ENCODE data around the gene KIFAP3.
"Not testable (repeated sequence)": the region's sequence is repeated elsewhere in the genome, so short reads cannot be mapped to it uniquely, and the experiment has no call there.

The KIFAP3 gene

GRCh38 chr1:169925505-169926482 lies 148.7 kb downstream of the KIFAP3 start:
- Histone ChIP-seq H3K4me1 (ENCODE audit: control insufficient read depth, insufficient read depth, low read length) (no peaks in the 10 kb centered on the region), H3K36me3 (ENCODE audit: control insufficient read depth, insufficient read depth, low read length) (no peaks in the 10 kb centered on the region), H3K27me3 (ENCODE audit: control insufficient read depth, insufficient read depth, low read length) (no peaks in the 10 kb centered on the region), H3K4me3 (ENCODE audit: low read length) (no peak overlapping the region), H3K27ac (ENCODE audit: low read depth, low read length) (no peak overlapping the region), H3K9ac (ENCODE audit: low read length) (no peak overlapping the region)

- Histone ChIP-seq H3K4me1 (ENCODE audit: control insufficient read depth, insufficient read depth, low read length) (no peaks in the 10 kb centered on the region), H3K27ac (ENCODE audit: low read depth, low read length) (no peak overlapping the region), H3K4me3 (ENCODE audit: low read length) (no peak overlapping the region), H3K9ac (ENCODE audit: low read length) (no peak overlapping the region), H3K36me3 (ENCODE audit: control insufficient read depth, insufficient read depth, low read length) (no peaks in the 10 kb centered on the region), H3K27me3 (ENCODE audit: control insufficient read depth, insufficient read depth, low read length) (no peaks in the 10 kb centered on the region)
These were observed 149.7 kb downstream of the KIFAP3 start for GRCh38 chr1:169924829-169925228.

DNA sequence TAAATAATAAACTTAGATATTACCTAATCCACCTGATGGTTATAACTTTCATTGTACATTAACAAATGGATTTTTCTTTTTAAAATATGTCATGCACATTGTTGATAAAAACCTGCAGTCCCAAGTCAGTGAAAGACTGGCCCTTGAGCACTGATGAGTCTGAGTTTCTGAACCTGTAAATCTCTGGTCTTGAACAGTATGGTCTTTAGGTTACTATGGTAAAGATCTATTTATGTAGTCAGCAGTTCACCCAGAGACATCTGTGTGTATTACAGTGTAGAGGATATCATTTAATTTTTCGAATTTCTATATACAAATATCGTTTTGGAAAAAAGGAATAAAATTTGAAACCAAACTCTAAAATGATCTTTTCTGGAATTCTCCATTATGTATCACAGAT lies 150.4 kb downstream of the KIFAP3 start:
- no peaks in the 10 kb centered on the region for H3K36me3 ChIP-seq (ENCODE audit: control insufficient read depth, insufficient read depth, low read length)
- no peak overlapping the region for H3K9ac ChIP-seq (ENCODE audit: low read length)
- no peaks in the 10 kb centered on the region for H3K27me3 ChIP-seq (ENCODE audit: control insufficient read depth, insufficient read depth, low read length)
- H3K4me3 ChIP-seq (ENCODE audit: low read length): no peak overlapping the region
- H3K4me1 ChIP-seq (ENCODE audit: control insufficient read depth, insufficient read depth, low read length): no peaks in the 10 kb centered on the region
- no peak overlapping the region for H3K27ac ChIP-seq (ENCODE audit: low read depth, low read length)

- H3K4me3 ChIP-seq (ENCODE audit: low read length): no peak overlapping the region
- no peak overlapping the region for H3K27ac ChIP-seq (ENCODE audit: low read depth, low read length)
- H3K9ac ChIP-seq (ENCODE audit: low read length): no peak overlapping the region
- H3K27me3 ChIP-seq (ENCODE audit: control insufficient read depth, insufficient read depth, low read length): no peaks in the 10 kb centered on the region
- no peaks in the 10 kb centered on the region for H3K36me3 ChIP-seq (ENCODE audit: control insufficient read depth, insufficient read depth, low read length)
- no peaks in the 10 kb centered on the region for H3K4me1 ChIP-seq (ENCODE audit: control insufficient read depth, insufficient read depth, low read length)
These were observed 153.4 kb downstream of the KIFAP3 start for GRCh38 chr1:169921080-169921479.

DNA sequence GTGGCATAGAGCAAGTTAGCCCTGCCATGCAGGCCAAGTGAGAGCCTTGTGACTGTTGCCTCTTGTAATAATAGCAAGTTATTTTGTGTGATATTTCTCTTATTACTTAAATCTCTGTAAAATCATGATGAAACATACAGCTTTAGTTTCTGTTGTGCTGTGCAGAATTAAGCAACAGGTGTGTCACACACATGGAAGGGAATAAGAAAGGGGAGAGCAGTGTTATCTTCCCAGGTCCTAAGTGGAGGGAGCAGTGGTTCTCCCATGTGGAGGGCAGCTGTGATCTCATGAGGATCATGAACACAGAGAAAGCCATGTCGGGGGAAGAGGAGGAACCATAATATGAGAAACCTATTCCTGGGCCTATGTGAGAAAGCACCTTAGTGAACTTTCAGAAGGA lies 155.6 kb downstream of the KIFAP3 start:
- Histone ChIP-seq H3K27me3 (ENCODE audit: control insufficient read depth, insufficient read depth, low read length) (no peaks in the 10 kb centered on the region), H3K9ac (ENCODE audit: low read length) (no peak overlapping the region), H3K27ac (ENCODE audit: low read depth, low read length) (no peak overlapping the region), H3K4me1 (ENCODE audit: control insufficient read depth, insufficient read depth, low read length) (no peaks in the 10 kb centered on the region), H3K36me3 (ENCODE audit: control insufficient read depth, insufficient read depth, low read length) (no peaks in the 10 kb centered on the region), H3K4me3 (ENCODE audit: low read length) (no peak overlapping the region)

- H3K9ac ChIP-seq (ENCODE audit: low read length); H3K4me1 ChIP-seq (ENCODE audit: control insufficient read depth, insufficient read depth, low read length); H3K36me3 ChIP-seq (ENCODE audit: control insufficient read depth, insufficient read depth, low read length); H3K4me3 ChIP-seq (ENCODE audit: low read length); H3K27me3 ChIP-seq (ENCODE audit: control insufficient read depth, insufficient read depth, low read length); H3K27ac ChIP-seq (ENCODE audit: low read depth, low read length): not testable (repeated sequence)
These were observed 156.3 kb downstream of the KIFAP3 start for GRCh38 chr1:169918220-169918619.

- Histone ChIP-seq H3K4me3 (ENCODE audit: low read length) (no peak overlapping the region), H3K27me3 (ENCODE audit: control insufficient read depth, insufficient read depth, low read length) (no peaks in the 10 kb centered on the region), H3K4me1 (ENCODE audit: control insufficient read depth, insufficient read depth, low read length) (no peaks in the 10 kb centered on the region), H3K27ac (ENCODE audit: low read depth, low read length) (no peak overlapping the region), H3K9ac (ENCODE audit: low read length) (no peak overlapping the region), H3K36me3 (ENCODE audit: control insufficient read depth, insufficient read depth, low read length) (no peaks in the 10 kb centered on the region)
These were observed 159.3 kb downstream of the KIFAP3 start for GRCh38 chr1:169915150-169915549.

DNA sequence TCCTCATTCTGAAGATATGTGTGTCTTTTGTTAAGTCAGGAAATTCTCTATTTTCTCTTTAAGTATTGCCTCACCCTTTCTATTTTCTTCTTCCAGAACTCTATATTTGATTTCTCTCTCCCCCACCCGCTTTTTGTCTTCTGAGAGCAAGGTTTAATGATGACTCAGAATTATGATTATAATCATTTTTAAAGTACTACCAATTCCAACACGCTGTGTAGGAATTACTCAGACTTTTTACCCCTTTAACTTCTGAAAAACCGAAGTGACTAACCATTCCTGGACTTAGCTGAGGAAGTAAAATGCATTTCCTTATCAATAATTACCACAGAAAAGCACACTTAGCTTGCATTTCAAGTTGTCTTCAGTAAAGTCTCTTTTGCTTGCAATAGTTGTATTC lies 160.0 kb downstream of the KIFAP3 start:
- H3K4me1 ChIP-seq (ENCODE audit: control insufficient read depth, insufficient read depth, low read length): no peaks in the 10 kb centered on the region
- H3K9ac ChIP-seq (ENCODE audit: low read length): no peak overlapping the region
- no peaks in the 10 kb centered on the region for H3K27me3 ChIP-seq (ENCODE audit: control insufficient read depth, insufficient read depth, low read length)
- no peaks in the 10 kb centered on the region for H3K36me3 ChIP-seq (ENCODE audit: control insufficient read depth, insufficient read depth, low read length)
- H3K27ac ChIP-seq (ENCODE audit: low read depth, low read length): no peak overlapping the region
- no peak overlapping the region for H3K4me3 ChIP-seq (ENCODE audit: low read length)

DNA sequence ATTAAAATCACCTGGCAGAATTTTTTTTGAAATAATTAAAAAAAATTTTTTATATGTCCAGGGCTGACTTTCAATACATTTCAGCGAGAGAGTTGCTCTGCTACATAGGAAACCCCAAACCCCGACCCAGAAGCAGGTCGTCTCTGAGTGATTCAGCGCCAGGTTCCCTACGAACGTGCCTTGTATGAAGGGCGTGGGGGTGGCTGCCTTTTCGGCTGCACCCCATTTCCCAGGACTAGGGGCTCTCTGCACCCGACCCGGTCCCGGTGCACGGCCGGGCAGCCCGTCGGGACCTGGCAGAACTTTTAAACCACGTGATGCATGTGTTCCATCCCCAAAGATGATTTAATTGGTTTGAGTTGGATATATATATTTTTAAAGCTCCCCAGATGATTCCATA lies 165.0 kb downstream of the KIFAP3 start:
- no peaks in the 10 kb centered on the region for H3K36me3 ChIP-seq (ENCODE audit: control insufficient read depth, insufficient read depth, low read length)
- H3K27me3 ChIP-seq (ENCODE audit: control insufficient read depth, insufficient read depth, low read length): no peaks in the 10 kb centered on the region
- H3K9ac ChIP-seq (ENCODE audit: low read length): no peak overlapping the region
- no peak overlapping the region for H3K4me3 ChIP-seq (ENCODE audit: low read length)
- H3K27ac ChIP-seq (ENCODE audit: low read depth, low read length): no peak overlapping the region
- H3K4me1 ChIP-seq (ENCODE audit: control insufficient read depth, insufficient read depth, low read length): no peaks in the 10 kb centered on the region

DNA sequence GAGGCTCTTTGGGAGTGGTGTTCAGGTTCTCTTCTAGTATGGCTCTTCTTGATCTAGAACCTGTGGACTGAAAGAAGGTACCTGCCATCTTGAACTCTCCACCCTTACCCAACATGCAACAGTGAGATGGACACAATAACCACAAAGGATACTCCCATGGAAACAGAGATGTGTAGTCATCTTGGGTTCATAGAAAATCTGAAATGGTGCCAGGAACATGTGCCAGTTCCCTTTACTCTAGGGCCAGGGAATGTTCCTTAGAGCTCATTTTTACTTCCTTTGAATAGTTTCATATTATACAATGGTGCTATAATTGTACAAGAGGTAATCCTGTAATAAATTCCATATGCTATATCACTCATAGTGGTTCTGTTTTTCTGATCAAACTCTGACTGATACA lies 167.6 kb downstream of the KIFAP3 start:
- no peaks in the 10 kb centered on the region for H3K4me1 ChIP-seq (ENCODE audit: control insufficient read depth, insufficient read depth, low read length)
- H3K4me3 ChIP-seq (ENCODE audit: low read length): no peak overlapping the region
- no peaks in the 10 kb centered on the region for H3K27me3 ChIP-seq (ENCODE audit: control insufficient read depth, insufficient read depth, low read length)
- no peak overlapping the region for H3K9ac ChIP-seq (ENCODE audit: low read length)
- H3K36me3 ChIP-seq (ENCODE audit: control insufficient read depth, insufficient read depth, low read length): no peaks in the 10 kb centered on the region
- no peak overlapping the region for H3K27ac ChIP-seq (ENCODE audit: low read depth, low read length)

GRCh38 chr1:169904834-169905233 lies 169.7 kb downstream of the KIFAP3 start:
- Histone ChIP-seq H3K27ac (ENCODE audit: low read depth, low read length) (no peak overlapping the region), H3K9ac (ENCODE audit: low read length) (no peak overlapping the region), H3K36me3 (ENCODE audit: control insufficient read depth, insufficient read depth, low read length) (no peaks in the 10 kb centered on the region), H3K4me3 (ENCODE audit: low read length) (no peak overlapping the region), H3K4me1 (ENCODE audit: control insufficient read depth, insufficient read depth, low read length) (no peaks in the 10 kb centered on the region), H3K27me3 (ENCODE audit: control insufficient read depth, insufficient read depth, low read length) (no peaks in the 10 kb centered on the region)

DNA sequence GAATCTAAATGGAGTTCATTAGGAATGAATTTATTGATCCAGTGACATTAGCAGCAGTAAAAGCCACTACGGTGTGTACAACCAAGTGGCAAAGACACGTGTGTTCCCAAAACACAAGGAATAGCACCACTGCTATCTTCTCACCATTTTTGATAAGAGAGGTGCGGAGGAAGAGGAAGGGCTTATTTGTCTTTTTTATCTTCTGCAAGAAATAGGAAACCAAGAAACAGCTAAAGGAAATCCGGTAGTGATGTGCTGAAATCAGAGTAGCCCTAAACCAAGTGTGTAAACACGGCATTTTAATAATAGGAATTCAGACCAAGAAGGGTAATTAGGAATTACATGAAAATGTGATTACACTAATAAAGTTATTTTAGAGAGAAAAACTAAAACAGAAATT lies 171.7 kb downstream of the KIFAP3 start:
- no peaks in the 10 kb centered on the region for H3K27me3 ChIP-seq (ENCODE audit: control insufficient read depth, insufficient read depth, low read length)
- H3K9ac ChIP-seq (ENCODE audit: low read length): no peak overlapping the region
- no peak overlapping the region for H3K4me3 ChIP-seq (ENCODE audit: low read length)
- H3K27ac ChIP-seq (ENCODE audit: low read depth, low read length): no peak overlapping the region
- H3K36me3 ChIP-seq (ENCODE audit: control insufficient read depth, insufficient read depth, low read length): no peaks in the 10 kb centered on the region
- no peaks in the 10 kb centered on the region for H3K4me1 ChIP-seq (ENCODE audit: control insufficient read depth, insufficient read depth, low read length)

GRCh38 chr1:169901115-169901514 lies 173.4 kb downstream of the KIFAP3 start:
- Histone ChIP-seq H3K27ac (ENCODE audit: low read depth, low read length) (no peak overlapping the region), H3K36me3 (ENCODE audit: control insufficient read depth, insufficient read depth, low read length) (no peaks in the 10 kb centered on the region), H3K27me3 (ENCODE audit: control insufficient read depth, insufficient read depth, low read length) (no peaks in the 10 kb centered on the region), H3K4me3 (ENCODE audit: low read length) (no peak overlapping the region), H3K9ac (ENCODE audit: low read length) (no peak overlapping the region), H3K4me1 (ENCODE audit: control insufficient read depth, insufficient read depth, low read length) (no peaks in the 10 kb centered on the region)
